Loucy (cell line): ENCODE data around the gene GDAP1L1.

Experiments
- CTCF ChIP-seq: fragments of 200-600 bp; sonication (generic); conservative IDR thresholded peaks from 2 replicates; pipeline ENCODE4 v1.5.1; 2014; ENCODE audit warnings: mild to moderate bottlenecking, antibody characterized with exemption, low read length
- EZH2phosphoT487 ChIP-seq: fragments of 200-600 bp; IDR thresholded peaks from 2 replicates; pipeline ENCODE4 v1.6.1; 2018; ENCODE audit warnings: antibody characterized with exemption, mild to moderate bottlenecking, moderate library complexity, borderline replicate concordance

DNA sequence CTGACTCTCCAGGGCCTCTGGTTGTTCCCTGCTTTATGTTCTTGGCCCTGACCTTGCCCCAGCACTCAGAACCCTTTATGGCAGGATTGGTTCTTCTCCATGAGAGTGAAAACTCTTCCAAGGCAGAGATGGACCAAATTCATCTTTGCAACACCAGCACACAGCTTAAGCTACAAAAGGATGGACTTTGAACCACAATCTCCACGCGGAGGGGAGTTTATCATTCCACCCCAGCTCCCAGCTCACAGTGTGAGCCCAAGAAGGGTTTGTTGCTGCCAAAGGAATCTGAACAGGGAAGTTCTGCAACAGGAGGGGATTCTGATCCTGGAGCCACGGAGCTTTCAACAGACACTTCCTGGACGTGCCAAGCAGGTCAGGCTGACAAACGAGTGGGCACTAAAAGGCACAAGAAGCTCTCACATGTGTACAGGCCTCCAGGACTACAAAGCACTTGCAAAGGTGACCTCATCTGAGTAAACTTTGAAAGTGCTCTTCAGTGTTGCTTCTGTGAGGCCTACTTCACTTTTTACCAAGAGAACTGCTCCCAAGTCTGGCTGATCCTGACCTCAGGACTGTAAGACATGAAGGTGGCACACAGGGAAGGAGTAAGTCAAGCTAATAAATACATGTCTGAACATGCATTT lies 55.0 kb downstream of the GDAP1L1 start:
- no peak for TF ChIP-seq CTCF
- TF ChIP-seq EZH2phosphoT487, result no peak
